NCI-H2196 (cell line): ENCODE measurements around the gene NRXN3.

Experiments used
- DNase-seq: peaks from one replicate; lab custom pipeline; 2025; ENCODE audit not compliant: unreplicated experiment; lab: John Stamatoyannopoulos, UW

Gene NRXN3

GRCh38 chr14:79899610-79900009, 1729.4 kb downstream of the NRXN3 start:
- no peak for DNase-seq

- no peak for DNase-seq
Measured at GRCh38 chr14:79904497-79904896, 1734.3 kb downstream of the NRXN3 start.

- no peak for DNase-seq
Measured at GRCh38 chr14:79906994-79907393, 1736.8 kb downstream of the NRXN3 start.

- DNase-seq = no peak
Measured at GRCh38 chr14:79910086-79910485, 1739.9 kb downstream of the NRXN3 start.

GRCh38 chr14:79911744-79912143, 1741.6 kb downstream of the NRXN3 start:
- no peak for DNase-seq

GRCh38 chr14:79914595-79914994, 1744.4 kb downstream of the NRXN3 start:
- DNase-seq = no peak

- no peak for DNase-seq
Measured at GRCh38 chr14:79915406-79915805, 1745.2 kb downstream of the NRXN3 start.

- no peak for DNase-seq
Measured at GRCh38 chr14:79916281-79916680, 1746.1 kb downstream of the NRXN3 start.

- DNase-seq = no peak
Measured at GRCh38 chr14:79916892-79917291, 1746.7 kb downstream of the NRXN3 start.
